K562 (cell line): ENCODE data around the gene GNS.

ENCODE experiments used
- TF ChIP-seq, protein P1 (sequence below): sonication (generic); formaldehyde crosslinking; IDR thresholded peaks from 2 replicates; pipeline ENCODE4 v1.8.0; 2023; ENCODE audit warnings: mild to moderate bottlenecking, missing genetic modification reagents
- TF ChIP-seq, protein P2 (sequence below), 2 experiments: fragments of 450-650 bp; conservative IDR thresholded peaks; 2 replicates each; pipeline ENCODE4 v1.6.1; 2017; ENCODE audit warnings: mild to moderate bottlenecking in 2 of 2, moderate library complexity in 2 of 2

DNA sequence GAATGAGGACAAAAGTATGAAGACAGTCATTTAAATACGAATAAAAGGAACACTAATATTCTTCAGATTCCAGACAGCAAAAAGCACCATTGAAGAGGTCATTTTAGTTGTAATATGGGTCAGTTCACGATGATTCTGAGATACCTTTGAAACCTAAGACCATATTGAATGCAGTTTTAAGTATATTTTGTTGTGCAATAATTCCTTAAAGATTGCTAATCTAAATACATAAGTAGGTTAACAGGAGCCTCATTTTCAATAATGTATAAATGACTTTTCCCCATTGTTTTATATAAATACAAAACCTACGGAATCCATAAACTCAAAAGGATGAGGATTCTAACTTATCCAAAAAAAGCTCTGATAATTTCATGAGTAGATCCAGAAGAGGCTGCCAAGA is 5.8 kb downstream of the GNS start:
- TF ChIP-seq, protein P1, sequence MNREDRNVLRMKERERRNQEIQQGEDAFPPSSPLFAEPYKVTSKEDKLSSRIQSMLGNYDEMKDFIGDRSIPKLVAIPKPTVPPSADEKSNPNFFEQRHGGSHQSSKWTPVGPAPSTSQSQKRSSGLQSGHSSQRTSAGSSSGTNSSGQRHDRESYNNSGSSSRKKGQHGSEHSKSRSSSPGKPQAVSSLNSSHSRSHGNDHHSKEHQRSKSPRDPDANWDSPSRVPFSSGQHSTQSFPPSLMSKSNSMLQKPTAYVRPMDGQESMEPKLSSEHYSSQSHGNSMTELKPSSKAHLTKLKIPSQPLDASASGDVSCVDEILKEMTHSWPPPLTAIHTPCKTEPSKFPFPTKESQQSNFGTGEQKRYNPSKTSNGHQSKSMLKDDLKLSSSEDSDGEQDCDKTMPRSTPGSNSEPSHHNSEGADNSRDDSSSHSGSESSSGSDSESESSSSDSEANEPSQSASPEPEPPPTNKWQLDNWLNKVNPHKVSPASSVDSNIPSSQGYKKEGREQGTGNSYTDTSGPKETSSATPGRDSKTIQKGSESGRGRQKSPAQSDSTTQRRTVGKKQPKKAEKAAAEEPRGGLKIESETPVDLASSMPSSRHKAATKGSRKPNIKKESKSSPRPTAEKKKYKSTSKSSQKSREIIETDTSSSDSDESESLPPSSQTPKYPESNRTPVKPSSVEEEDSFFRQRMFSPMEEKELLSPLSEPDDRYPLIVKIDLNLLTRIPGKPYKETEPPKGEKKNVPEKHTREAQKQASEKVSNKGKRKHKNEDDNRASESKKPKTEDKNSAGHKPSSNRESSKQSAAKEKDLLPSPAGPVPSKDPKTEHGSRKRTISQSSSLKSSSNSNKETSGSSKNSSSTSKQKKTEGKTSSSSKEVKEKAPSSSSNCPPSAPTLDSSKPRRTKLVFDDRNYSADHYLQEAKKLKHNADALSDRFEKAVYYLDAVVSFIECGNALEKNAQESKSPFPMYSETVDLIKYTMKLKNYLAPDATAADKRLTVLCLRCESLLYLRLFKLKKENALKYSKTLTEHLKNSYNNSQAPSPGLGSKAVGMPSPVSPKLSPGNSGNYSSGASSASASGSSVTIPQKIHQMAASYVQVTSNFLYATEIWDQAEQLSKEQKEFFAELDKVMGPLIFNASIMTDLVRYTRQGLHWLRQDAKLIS (CRISPR knock-in tag), result no peak
- TF ChIP-seq, protein P2, sequence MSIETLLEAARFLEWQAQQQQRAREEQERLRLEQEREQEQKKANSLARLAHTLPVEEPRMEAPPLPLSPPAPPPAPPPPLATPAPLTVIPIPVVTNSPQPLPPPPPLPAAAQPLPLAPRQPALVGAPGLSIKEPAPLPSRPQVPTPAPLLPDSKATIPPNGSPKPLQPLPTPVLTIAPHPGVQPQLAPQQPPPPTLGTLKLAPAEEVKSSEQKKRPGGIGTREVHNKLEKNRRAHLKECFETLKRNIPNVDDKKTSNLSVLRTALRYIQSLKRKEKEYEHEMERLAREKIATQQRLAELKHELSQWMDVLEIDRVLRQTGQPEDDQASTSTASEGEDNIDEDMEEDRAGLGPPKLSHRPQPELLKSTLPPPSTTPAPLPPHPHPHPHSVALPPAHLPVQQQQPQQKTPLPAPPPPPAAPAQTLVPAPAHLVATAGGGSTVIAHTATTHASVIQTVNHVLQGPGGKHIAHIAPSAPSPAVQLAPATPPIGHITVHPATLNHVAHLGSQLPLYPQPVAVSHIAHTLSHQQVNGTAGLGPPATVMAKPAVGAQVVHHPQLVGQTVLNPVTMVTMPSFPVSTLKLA (conservative IDR thresholded peaks at IDR 0.05), result no peak
